NCI-H2029 (cell line): ENCODE data around the gene DGKD.
"Not testable (repeated sequence)": the region's sequence is repeated elsewhere in the genome, so short reads cannot be mapped to it uniquely, and the experiment has no call there.

Source experiments
- DNase-seq: peaks from one replicate; lab custom pipeline; 2025; lab: John Stamatoyannopoulos, UW

The DGKD gene

DNA sequence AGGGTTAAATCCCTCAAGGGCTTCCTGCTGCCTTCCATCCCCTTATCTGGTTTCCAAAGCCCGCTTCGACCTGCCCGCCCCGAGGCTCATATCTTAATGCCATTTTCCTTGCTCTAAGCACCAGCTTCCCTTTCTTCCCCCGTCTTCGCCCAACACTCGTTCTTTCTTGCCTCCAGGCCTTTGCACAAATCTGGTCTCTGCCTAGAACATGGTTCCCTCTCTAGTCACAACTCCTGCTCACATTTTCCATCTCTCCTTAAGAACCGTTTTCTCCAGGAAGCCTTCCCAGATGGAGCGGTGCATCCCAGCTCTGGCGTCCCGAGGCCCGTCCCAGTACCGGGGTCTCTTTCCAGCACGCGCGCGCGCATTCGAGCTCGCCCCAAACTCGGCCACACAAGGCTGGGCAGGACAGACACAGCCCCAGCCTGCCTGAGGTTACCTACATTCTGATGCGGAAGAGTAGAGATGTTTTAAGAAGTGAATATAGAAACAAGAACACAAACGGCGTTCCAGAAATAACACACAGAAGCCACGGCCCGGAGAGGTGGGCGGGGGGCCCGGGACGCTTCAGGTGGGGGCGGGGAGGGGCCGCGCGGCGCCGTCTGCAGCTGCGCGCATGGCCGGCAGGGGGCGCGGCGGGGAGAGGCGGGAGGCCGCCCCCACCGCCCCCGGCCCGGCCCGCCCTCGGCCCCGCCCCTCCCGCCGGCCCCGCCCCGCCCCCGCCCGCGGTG, at the start of gene DGKD:
Gene DGKD (plus strand): TSS at position 726 of the 731 bp plus-strand sequence. CDS start 25 bp downstream, outside the sequence.
- peak; percentile 16 for DNase-seq

DNA sequence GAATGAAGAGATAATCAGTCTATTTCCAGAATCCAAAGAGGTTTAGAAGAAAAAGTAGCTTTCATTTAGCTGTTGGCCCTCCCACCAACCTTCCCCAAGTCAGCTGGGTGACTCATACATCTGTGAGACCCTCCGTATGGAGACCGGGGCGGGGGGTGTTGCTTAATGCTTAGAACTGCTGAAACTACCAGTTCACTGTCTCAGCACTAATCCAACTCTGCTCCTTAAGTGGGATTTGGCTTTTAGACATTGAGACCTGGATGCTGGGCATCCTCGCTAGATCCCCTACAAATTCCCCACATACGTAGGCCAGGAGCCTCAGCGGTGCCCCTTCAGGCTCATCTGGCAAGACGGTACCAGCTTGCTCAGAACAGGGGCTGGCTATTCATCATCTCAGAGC, 46.7 kb upstream of the DGKD start, which contains the start of gene SAG:
Gene SAG (plus strand): TSS at position 252 of the 400 bp plus-strand sequence. CDS start 1,374 bp downstream, outside the sequence.
- DNase-seq, result no peak

DNA sequence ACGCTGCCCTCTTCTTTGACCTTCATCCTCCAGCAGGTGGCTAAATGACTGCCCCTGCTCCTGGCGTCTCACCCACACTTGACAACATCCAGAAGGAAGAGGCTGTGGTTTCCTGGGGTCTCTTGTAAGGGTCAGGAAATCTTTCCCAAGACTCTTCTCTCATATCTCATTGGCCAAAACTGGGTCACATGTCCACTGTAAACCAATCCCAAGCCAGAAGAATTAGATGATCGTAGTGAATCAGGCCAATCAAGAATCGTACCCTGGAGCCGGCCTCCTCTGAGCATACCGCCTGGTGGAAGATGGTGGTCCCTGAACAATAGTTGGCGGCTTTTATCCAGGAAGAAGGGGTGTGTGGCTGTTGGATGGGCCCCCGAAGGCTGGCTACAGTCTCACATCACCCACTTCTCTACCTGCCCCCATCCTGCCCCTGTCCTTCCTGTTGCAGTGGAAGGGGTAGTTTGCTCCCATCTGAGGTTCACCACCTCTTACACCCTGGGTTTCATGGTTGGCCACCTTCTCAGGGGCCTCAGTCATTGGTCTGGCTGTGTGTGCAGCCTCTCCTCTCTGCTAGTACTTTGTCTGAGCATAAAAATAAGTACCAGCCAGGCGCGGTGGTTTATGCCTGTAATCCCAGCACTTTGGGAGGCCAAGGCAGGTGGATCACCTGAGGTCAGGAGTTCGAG, 42.9 kb upstream of the DGKD start:
- no peak for DNase-seq

- DNase-seq, result no peak
Observed at GRCh38 chr2:233312874-233313273, 41.4 kb upstream of the DGKD start.

- DNase-seq, result no peak
Observed at GRCh38 chr2:233314180-233314925, 39.9 kb upstream of the DGKD start.

GRCh38 chr2:233317196-233317943, 36.9 kb upstream of the DGKD start:
- no peak for DNase-seq

GRCh38 chr2:233319256-233319655, 35.0 kb upstream of the DGKD start:
- DNase-seq, result no peak

GRCh38 chr2:233320470-233320869, 33.8 kb upstream of the DGKD start:
- DNase-seq, result no peak

DNA sequence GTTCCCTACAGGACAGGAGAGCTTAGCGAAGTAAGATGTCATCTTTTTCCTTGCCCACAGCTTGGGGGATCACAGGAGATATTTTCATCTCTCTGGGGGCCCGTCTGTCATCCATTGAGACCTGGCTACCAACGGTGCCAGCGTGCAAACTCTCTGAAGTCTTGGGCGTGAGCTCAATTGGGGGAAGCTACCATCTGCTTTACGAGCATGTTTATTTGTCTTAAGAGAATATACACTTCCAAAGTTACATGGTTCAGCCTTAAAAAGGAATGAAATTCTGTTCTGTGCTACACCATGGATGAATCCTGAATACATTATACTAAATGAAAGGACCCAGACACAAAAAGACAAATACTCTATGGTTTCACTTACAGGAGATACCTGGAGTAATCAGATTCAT, 33.1 kb upstream of the DGKD start:
- no peak for DNase-seq

GRCh38 chr2:233323851-233324250, 30.4 kb upstream of the DGKD start:
- no peak for DNase-seq

- DNase-seq, result no peak
Observed at GRCh38 chr2:233325256-233325655, 29.0 kb upstream of the DGKD start.

GRCh38 chr2:233325814-233326213, 28.5 kb upstream of the DGKD start:
- no peak for DNase-seq

DNA sequence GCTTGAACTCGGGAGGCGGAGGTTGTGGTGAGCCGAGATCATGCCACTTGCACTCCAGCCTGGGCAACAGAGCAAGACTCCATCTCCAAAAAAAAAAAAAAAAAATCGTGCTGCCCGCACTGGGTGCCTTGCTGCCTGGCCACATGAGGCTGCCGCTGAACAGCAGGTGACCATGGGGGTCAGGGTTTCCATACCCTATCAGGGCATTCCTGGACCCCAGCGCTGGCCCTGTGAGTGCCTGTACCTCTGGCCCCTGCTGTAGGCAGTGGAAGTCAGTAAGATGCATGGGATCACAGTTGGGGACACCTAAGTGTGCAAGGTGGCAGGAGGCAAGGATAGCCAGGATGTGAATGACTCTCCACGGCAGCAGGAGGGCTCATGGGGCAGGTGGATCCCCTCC, 27.8 kb upstream of the DGKD start:
- DNase-seq, result no peak

GRCh38 chr2:233328922-233329321, 25.4 kb upstream of the DGKD start:
- DNase-seq, result no peak

GRCh38 chr2:233329489-233330135, 24.7 kb upstream of the DGKD start:
- DNase-seq, result no peak

DNA sequence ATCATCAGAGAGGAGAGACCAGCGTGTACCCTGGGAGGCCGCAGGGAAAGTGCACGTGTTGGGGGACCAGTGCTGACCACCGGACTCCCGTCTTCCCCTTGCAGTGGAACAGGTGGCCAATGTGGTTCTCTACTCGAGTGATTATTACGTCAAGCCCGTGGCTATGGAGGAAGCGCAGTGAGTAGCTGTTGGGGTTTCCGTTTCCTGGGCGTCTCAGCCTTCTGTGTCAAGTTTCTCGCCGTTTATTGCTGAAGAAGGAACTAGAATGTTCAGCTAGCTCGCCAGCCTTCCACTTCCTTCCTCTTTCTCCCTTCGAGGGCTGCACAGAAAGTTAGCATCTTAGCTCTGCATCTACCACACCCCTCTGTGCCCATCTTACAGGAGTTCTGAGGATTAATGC, 22.8 kb upstream of the DGKD start:
- no peak for DNase-seq

DNA sequence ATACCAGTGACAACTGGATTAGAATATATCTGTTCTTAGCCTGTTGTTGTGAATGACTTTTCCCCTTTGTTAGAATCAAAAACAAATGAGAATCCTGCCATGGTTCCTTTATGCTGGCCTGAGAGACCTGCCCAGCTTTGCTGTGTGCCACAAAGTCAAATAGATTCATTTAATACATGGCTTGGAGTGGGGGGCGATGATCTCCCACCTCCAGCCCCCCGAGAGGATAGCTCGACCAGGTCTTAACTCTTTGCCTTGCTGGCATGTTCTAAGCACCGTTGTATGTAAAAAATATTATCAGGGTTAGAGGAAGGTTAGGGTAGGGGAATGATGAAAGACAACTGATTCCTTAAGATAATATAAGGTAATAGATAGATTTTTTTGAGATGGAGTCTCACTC, 22.2 kb upstream of the DGKD start:
- DNase-seq, result no peak

DNA sequence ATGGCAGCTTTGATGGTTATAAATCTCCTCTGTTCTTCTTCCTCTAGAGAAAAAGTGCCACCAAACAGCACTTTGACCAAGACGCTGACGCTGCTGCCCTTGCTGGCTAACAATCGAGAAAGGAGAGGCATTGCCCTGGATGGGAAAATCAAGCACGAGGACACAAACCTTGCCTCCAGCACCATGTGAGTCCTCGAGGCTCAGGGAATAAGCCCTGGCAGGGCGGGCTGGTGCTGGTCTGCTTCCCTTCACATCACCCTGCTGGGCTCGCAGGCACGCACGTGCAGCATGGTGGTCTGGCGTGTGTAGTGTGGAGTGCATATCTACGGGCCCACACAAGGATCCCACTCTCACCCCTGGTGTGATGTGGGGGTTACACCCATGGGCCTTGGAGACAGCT, 19.4 kb upstream of the DGKD start:
- DNase-seq, result no peak

DNA sequence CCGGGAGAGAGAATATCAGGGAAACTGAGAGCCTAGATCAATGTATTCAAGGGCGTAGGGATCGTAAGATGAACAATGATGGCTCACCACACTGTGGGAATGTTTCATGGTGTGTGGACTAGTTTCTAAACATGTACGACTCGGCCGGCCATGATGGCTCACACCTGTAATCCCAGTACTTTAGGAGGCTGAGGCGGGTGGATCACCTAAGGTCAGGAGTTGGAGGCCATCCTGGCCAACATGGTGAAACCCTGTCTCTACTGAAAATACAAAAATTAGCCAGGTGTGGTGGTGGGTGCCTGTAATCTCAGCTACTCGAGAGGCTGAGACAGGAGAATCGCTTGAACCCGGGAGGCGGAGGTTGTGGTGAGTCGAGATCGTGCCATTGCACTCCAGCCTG, 18.2 kb upstream of the DGKD start:
- DNase-seq, result not testable (repeated sequence)

DNA sequence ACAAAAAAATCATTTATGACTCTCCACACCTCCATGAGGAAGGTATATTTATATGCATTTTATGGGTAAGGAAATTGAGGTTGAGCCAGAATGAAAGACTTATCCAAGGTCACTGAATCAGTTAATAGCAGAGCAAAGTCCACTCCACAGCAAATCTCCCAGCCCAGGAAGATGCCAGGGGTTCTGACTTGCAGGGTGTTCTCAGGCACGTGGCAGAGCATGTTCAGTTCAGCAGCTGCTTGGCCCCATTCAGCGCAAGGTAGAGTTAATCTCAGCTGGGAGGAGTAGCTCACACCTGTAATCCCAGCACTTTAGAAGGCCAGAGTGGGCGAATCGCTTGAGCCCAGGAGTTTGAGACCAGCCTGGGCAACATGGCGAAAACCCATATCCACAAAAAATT, 17.8 kb upstream of the DGKD start:
- DNase-seq, result no peak

GRCh38 chr2:233338046-233338445, 16.2 kb upstream of the DGKD start:
- DNase-seq, result no peak
